Natural killer cell (primary cell): ENCODE data around the gene C1QTNF4. TPM values are rescaled to one million over a fixed set of nuclear protein-coding genes. Genes with fewer than 3 reads are reported as not detected.

Experiments
- ATAC-seq, 3 donors: fragments of 150-1000 bp in 2 of 3; fragments of 200-7000 bp in 1 of 3; cut with Tn5 transposase; 1 replicate in 1 of 3; 2 replicates in 2 of 3; pipeline ENCODE4 v1.10.0; 2021; ENCODE audit warnings: mild to moderate bottlenecking in 2 of 3, moderate library complexity in 2 of 3
- DNase-seq, 2 donors: peaks; one replicate each; pipeline versions ENCODE4 v3.0.0 to v3.0.0-alpha.2; 2013 to 2021; ENCODE audit warnings: mixed read lengths in 1 of 2
- H3K27ac ChIP-seq: one replicate; pipeline ENCODE4 v1.5.1; 2013; ENCODE audit warnings: mild to moderate bottlenecking, low read length
- H3K27me3 ChIP-seq: one replicate; pipeline ENCODE4 v1.6.1; 2013; ENCODE audit warnings: low read length; ENCODE audit not compliant: control insufficient read depth, insufficient read depth
- H3K36me3 ChIP-seq: one replicate; pipeline ENCODE4 v1.6.1; 2013; ENCODE audit warnings: low read length; ENCODE audit not compliant: control insufficient read depth, insufficient read depth
- H3K4me1 ChIP-seq: one replicate; pipeline ENCODE4 v1.6.1; 2013; ENCODE audit warnings: low read length; ENCODE audit not compliant: control insufficient read depth, insufficient read depth
- H3K4me3 ChIP-seq: one replicate; pipeline ENCODE4 v1.5.1; 2013; ENCODE audit warnings: low read length
- H3K9me3 ChIP-seq: one replicate; pipeline ENCODE4 v1.6.1; 2013; ENCODE audit warnings: low read length; ENCODE audit not compliant: control insufficient read depth, insufficient read depth
- H3K27ac Mint-ChIP-seq, 2 donors: one replicate each; pipeline ENCODE4 v1.8.0; 2022; ENCODE audit warnings: mild to moderate bottlenecking in 2 of 2, mixed read lengths in 2 of 2, moderate library complexity in 1 of 2
- H3K27me3 Mint-ChIP-seq, 2 donors: one replicate each; pipeline ENCODE4 v1.8.0; 2022; ENCODE audit warnings: low read depth in 2 of 2, mixed read lengths in 2 of 2
- H3K36me3 Mint-ChIP-seq: one replicate; pipeline ENCODE4 v1.8.0; 2022; ENCODE audit warnings: mixed read lengths
- H3K4me1 Mint-ChIP-seq, 2 donors: one replicate each; pipeline ENCODE4 v1.8.0; 2022; ENCODE audit warnings: mixed read lengths in 2 of 2
- H3K4me3 Mint-ChIP-seq: one replicate; pipeline ENCODE4 v1.8.0; 2022; ENCODE audit warnings: mild to moderate bottlenecking, moderate library complexity, mixed read lengths
- H3K9me3 Mint-ChIP-seq, 2 donors: one replicate each; pipeline ENCODE4 v1.8.0; 2022; ENCODE audit warnings: mixed read lengths in 2 of 2
- CTCF ChIP-seq: fragments of 200-600 bp; IDR thresholded peaks from one replicate; pipeline ENCODE4 v1.8.0; 2022; ENCODE audit warnings: antibody characterized with exemption
- WGBS: methylation state at CpG from one replicate; pipeline ENCODE4 v1.1.7; 2013; ENCODE audit warnings: missing lambda C conversion rate; ENCODE audit not compliant: insufficient coverage; 5-methylcytosine and 5-hydroxymethylcytosine counted together
- intact Hi-C: fragments of 100-400 bp; cut with micrococcal nuclease; formaldehyde crosslinking; loops from one replicate; pipeline ENCODE4 v1.14.2; 2022
- total RNA-seq, 4 donors: library from RNA; stranded (reverse); fragments of 120-200 nt in 1 of 4; gene quantifications; one replicate each; pipeline versions ENCODE4 v1.2.3 to v1.2.4, GENCODE V29; 2013 to 2022

Gene C1QTNF4
- total RNA-seq, 3 donors from 2014 or later (not counting 1 experiment from before 2014, with no cell fraction given): 0.78 to 2.0 (median 1.3) TPM

GRCh38 chr11:47573321-47573720 lies 20.9 kb downstream of the C1QTNF4 start:
- ATAC-seq: no peak
- WGBS: 98% methylated on average over 11 of the region's 11 CpGs
- Histone ChIP-seq H3K27ac (no peak overlapping the region), H3K4me3 (no peak overlapping the region), H3K27me3 (no peaks in the 10 kb centered on the region), H3K4me1 (peaks cover 11% of the 10 kb centered on the region), H3K9me3 (no peaks in the 10 kb centered on the region), H3K36me3 (peaks cover 41% of the 10 kb centered on the region)
- no peak for DNase-seq
- no peaks in the 10 kb centered on the region for H3K27me3 Mint-ChIP-seq
- intact Hi-C loops: no loop called here
- H3K36me3 Mint-ChIP-seq: no peaks in the 10 kb centered on the region
- peaks cover 20 to 23% of the 10 kb centered on the region in 2 donors for H3K4me1 Mint-ChIP-seq
- no peak overlapping the region for H3K27ac Mint-ChIP-seq
- no peak for TF ChIP-seq CTCF
- no peak overlapping the region for H3K4me3 Mint-ChIP-seq
- H3K9me3 Mint-ChIP-seq: no peaks in the 10 kb centered on the region

- no peak for DNase-seq
- Histone ChIP-seq H3K27ac (no peak overlapping the region), H3K4me3 (no peak overlapping the region), H3K36me3 (peaks cover 41% of the 10 kb centered on the region), H3K4me1 (peaks cover 6% of the 10 kb centered on the region), H3K9me3 (no peaks in the 10 kb centered on the region), H3K27me3 (no peaks in the 10 kb centered on the region)
- no peaks in the 10 kb centered on the region for H3K9me3 Mint-ChIP-seq
- no peak for TF ChIP-seq CTCF
- H3K27ac Mint-ChIP-seq: no peak overlapping the region
- peaks cover 14 to 20% of the 10 kb centered on the region in 2 donors for H3K4me1 Mint-ChIP-seq
- intact Hi-C loops: no loop called here
- no peak overlapping the region for H3K4me3 Mint-ChIP-seq
- no peak for ATAC-seq
- WGBS: 95% methylated on average over 8 of the region's 8 CpGs
- no peaks in the 10 kb centered on the region for H3K27me3 Mint-ChIP-seq
- no peaks in the 10 kb centered on the region for H3K36me3 Mint-ChIP-seq
Observed at GRCh38 chr11:47572715-47573255, 21.4 kb downstream of the C1QTNF4 start.

- Mint-ChIP-seq H3K4me3 (no peak overlapping the region), H3K36me3 (no peaks in the 10 kb centered on the region), H3K9me3 (no peaks in the 10 kb centered on the region), H3K27me3 (no peaks in the 10 kb centered on the region), H3K4me1 (peaks cover 6 to 14% of the 10 kb centered on the region in 2 donors), H3K27ac (no peak overlapping the region)
- DNase-seq (no peak), ATAC-seq (no peak)
- 100% methylated on average over 1 of the region's 1 CpG for WGBS
- H3K36me3 ChIP-seq: peaks cover 41% of the 10 kb centered on the region
- no peak for TF ChIP-seq CTCF
- no peaks in the 10 kb centered on the region for H3K27me3 ChIP-seq
- H3K4me3 ChIP-seq: no peak overlapping the region
- no peak overlapping the region for H3K27ac ChIP-seq
- no peaks in the 10 kb centered on the region for H3K4me1 ChIP-seq
- intact Hi-C loops: no loop called here
- no peaks in the 10 kb centered on the region for H3K9me3 ChIP-seq
Observed at GRCh38 chr11:47571895-47572294, 22.3 kb downstream of the C1QTNF4 start.

- DNase-seq: no peak
- peaks cover 2% of the 10 kb centered on the region for H3K4me1 ChIP-seq
- Mint-ChIP-seq H3K4me1 (peaks cover 10 to 16% of the 10 kb centered on the region in 2 donors), H3K4me3 (no peak overlapping the region), H3K27ac (peak overlapping the region in 1 of 2 donors; percentile 11), H3K27me3 (no peaks in the 10 kb centered on the region), H3K36me3 (no peaks in the 10 kb centered on the region), H3K9me3 (no peaks in the 10 kb centered on the region)
- no peak overlapping the region for H3K4me3 ChIP-seq
- TF ChIP-seq CTCF: no peak
- no peaks in the 10 kb centered on the region for H3K9me3 ChIP-seq
- intact Hi-C loops: no loop called here
- no peak overlapping the region for H3K27ac ChIP-seq
- H3K36me3 ChIP-seq: peaks cover 41% of the 10 kb centered on the region
- ATAC-seq: no peak
- no peaks in the 10 kb centered on the region for H3K27me3 ChIP-seq
- 97% methylated on average over 4 of the region's 4 CpGs for WGBS
Observed at GRCh38 chr11:47571357-47571729, 22.9 kb downstream of the C1QTNF4 start.
